HG02588 (cell line): ENCODE measurements around the gene NAPEPLD.
"Not testable (repeated sequence)": the region's sequence is repeated elsewhere in the genome, so short reads cannot be mapped to it uniquely, and the experiment has no call there.

Experiments
- ATAC-seq: cut with Tn5 transposase; IDR thresholded peaks from one replicate; pipeline ENCODE4 v1.9.1; 2021; ENCODE audit warnings: mild to moderate bottlenecking, moderate library complexity; ENCODE audit not compliant: unreplicated experiment

The NAPEPLD gene

DNA sequence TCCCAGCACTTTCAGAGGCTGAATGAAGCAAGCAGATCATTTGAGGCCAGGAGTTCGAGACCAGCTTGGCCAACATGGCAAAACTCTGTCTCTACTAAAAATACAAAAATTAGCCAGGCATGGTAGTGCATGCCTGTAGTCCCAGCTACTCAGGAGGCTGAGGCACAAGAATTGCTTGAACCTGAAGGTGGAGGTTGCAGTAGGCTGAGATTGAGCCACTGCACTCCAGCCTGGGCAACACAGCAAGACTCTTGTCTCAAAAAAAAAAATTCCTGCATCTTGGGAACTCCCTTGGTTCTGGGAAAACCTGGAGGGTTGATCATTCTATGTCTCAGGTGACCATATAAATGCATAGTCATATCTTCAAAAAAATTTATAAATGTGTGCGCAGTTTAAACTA is 4.1 kb downstream of the NAPEPLD start:
- ATAC-seq, result not testable (repeated sequence)

DNA sequence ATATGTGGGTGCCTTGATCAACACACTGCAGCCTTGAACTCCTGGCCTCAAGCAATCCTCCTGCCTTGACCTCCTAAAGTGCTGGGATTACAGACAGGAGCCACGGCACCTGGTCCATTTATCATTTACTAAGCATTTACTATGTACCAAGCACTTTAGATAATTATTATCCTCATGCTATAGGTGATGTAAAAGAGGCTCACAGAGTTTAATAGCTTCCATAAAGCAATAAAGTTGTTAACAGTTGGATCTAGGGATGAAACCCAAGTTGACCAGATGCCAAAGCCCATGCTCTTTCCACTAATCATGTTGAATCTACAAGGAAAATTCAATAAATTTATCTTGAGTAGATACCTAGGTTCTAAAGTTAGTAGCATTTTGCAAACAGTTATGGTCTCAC is 5.0 kb downstream of the NAPEPLD start:
- ATAC-seq, result no peak

DNA sequence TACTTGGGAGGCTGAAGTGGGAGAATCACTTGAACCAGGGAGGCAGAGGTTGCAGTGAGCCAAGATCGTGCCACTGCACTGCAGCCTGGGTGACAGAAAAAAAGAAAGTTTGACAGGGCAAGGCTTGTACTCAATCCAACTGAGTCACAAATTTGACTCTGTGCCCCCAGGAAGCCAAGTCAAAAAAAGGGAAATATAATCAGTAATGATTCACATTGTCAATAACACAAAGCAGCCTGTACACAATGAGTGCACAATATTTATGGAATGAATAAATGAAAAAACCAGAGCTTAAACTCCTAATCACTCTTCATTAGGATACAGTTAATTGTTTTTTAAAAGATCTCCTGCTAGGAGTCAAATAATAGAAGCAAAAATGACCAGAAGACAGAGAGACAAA is 6.4 kb downstream of the NAPEPLD start:
- no peak for ATAC-seq

DNA sequence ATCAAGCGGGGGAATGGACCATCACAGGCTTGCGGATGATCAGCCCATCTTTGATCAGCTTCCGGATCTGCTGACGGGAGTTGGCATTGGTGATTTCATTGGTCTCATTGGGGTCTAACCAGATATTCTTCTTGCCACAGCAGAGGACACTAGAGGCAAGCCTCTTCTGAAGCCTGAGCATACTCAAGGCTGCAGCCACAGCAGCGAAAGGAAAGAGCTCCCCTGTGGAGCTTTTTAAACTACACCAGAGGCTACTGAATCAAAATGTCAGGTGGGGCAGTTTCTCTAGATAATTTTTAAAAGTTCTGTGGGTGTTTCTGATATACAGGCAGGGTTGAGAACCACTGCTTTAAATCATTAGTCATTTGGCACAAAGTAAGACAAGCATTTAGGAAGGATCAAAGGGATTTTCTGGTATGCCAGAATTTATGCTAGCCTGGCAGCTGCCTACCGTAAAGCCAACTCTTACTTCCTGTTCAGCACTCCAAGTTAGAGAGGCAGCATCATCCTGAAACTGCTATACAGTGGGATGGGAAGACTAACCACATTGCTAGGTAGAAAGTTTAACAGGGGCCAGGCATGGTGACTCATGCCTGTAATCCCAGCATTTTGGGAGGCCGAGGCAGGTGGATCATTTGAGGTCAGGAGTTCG is 7.0 kb downstream of the NAPEPLD start:
- no peak for ATAC-seq

DNA sequence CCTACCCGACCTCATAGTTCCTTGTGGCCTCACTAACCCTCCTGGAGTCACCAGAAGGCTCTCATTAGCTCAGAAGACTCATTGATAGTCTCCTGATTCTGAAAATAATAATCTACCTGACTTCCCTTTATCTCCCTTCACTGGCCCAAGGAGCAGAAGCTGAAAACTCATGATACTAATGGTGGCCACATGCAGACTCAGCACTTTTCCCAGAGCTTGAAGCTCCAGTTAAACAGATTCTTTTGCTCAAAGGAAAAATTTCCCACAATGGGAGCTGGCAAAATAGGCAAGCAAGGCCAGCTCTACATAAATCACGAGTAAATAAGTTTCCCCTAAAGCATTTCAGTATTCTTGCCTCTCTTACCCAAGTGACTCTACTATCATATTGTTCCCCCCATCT is 8.2 kb downstream of the NAPEPLD start:
- ATAC-seq, result no peak

DNA sequence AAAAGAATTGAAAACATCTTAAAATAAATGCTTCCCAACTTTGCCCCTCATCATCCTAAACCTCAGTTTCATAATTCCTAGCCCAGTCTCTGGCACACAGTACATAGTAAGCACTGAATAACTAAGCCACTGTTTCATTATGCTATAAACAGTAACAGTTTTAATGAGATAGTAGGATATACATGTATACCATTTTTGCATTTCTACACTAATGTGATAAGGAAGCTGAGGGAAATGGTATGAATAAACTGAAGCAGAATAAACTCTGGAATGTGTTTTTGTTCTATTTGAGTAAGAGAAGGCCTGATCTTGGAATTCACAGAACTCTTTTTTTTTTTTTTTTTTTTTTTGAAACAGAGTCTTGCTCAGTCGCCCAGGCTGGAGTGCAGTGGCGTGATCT is 8.8 kb downstream of the NAPEPLD start:
- no peak for ATAC-seq

DNA sequence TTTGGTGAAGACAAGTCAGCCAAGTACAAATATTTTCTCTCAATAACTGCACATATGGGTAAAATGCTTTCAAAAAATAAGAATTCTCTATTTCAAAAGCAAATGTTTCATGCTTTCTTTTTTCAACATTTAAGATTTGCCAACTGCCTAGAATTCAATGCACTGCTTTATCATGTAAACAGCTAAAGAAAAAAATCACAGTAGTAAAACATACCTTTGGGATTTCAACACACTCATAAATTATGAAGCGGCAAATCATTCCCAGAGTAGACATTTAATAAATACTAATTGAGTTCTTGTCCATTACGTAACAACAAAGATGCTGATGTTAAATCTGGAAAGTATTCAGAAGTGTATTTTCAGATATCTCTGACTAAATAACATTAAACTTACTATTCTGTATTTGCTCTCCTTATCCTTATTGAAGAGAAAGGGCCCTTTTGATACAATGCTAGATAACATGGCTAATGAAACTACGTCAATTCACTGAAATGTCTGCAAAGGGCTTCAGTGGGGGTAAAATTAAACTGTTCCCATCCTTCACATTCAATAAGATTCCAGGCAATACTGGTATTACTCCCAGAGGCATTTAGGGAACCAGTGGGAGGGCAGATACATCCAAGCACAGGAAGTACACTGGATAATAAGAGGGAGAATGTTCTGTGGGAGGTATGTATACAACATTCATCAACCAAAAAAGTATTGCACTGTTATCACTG is 13.9 kb downstream of the NAPEPLD start:
- no peak for ATAC-seq

DNA sequence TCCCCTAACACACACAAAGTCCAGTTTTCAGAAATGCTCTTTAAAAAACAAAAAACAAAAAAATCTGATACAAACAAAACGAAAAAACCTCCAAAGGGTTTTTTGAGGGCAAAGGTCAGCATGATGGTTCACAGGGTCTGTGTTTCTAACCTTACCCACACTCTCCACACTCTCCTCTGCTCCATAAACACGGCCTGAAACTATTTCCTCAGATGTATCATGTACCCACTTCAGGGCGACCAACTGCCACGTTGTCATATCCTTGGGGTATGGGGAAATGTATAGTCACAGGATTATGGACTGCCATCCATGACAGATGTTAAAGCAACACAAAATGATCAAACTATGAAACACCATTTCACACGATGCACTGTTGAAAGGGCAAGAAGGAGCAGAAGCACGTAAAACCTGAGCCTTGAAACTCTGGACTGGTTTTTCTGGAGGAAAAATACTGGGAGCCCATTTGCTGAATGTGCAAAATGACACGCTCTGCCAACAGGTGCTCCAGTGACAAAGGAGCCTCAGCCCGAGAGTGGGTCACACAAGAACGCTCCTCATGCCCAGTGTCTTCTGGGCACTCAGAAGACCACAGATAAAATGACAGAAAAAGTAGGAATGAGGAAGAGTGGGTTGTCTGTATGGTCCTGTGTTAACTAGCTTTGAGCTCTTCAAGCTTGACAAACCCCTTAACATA is 15.8 kb downstream of the NAPEPLD start:
- ATAC-seq, result no peak

DNA sequence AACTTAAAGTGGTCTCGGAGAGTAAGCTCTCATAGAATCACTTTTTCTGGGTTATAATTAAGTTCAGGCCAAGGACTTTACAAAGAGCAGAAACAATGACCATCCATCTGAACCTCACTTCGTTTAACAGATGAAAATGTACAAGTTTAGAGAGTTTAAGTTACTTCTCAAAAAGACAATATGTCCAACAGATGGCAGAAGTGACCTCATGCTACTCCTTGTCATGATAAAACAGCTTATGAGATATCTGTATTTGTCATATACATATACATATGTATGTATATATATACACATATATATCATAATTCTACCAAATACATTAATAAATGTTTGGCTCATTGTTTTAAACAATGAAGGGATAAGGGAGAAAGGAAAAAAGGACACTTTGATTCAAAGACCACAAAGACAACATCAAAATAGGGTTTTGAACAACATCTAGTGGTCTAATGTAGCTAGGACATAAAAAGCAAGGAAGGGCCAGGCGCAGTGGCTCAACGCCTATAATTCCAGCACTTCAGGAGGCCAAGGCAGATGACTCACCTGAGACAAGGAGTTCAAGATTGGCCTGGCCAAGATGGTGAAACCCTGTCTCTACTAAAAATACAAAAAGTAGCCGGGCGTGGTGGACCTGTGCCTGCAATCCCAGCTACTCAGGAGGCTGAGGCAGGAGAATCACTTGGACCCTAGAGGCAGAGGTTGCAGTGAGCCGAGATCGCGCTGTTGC is 17.8 kb downstream of the NAPEPLD start:
- ATAC-seq, result no peak

DNA sequence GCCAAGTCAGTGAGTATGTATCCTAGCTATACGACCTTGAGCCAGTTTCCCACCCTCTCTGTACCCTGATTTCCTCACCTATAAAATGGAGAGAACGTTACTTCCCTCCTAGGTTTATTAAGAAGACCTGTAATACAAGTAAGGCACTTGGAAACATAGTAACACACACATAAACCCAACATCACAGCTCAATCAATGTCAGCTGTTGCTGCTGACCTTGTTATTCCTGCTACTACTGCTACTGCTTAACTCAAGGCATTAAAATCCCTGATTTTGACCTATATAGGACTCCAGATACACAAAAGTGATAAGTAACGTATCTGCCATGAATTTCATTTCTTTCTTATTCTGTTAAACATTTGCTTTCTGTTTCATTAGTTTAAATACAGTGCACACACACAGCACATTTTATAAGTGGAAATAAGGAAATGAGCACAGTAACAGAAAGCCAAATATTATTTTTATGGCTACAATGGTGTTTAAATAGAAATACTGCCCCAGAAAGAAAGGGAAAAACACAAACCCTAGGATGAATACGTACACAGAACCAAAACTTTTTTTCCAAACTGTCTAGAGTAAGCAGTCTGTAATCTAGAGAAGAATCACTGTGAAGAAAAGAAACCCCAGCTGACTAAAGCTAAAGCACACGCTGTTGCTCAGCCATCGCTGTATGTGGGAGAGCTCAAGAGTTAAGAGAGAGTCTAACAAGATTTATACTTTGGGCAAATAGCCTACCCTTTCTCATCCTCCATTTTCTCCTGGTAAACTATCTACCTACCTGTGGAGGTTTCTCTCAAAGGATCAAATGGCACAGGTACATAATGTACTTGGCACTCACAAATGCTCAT is 19.0 kb downstream of the NAPEPLD start:
- ATAC-seq, result no peak

DNA sequence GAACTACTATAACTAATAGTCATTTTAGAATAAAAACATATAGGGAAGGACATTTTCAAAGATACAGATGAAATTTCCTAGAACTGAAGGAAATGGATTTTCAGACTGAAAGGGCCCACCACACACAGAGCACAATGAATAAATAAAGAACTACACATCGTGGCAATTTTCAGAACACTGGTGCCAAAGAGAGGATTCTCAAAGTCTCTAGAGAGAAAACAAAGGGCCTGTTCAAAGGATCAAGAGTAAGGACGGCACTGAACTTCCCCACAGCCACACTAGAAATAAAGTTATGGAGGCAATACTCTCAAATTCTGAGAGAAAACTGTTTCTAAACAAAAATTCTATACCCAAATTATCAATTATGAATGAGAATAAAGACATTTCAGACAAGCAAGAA is 21.9 kb downstream of the NAPEPLD start:
- ATAC-seq, result no peak

DNA sequence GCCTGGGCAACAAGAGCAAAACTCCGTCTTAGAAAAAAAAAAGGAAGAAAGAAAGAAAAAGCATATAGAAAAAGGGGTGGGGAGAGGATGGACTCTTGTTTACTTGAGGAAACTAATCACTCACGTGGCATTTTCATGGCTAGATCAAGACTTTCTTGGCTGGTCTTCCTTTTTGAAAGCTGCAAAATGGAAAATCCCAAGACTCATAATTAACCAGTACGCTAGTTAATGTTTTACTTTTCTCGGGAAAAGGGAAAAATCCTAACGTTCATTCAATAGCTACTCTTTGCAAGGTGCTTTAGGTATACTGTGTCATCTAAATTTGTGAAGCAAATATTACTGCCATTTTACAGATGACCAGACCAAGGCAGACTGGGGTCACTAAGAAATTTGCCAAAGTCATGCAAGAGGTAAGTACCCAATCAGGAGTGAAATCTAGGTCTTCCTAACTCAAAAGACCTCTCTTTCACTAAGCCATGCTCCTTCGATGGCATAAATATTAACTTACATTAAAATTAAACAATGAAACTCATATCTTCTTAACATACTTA is 24.4 kb downstream of the NAPEPLD start:
- no peak for ATAC-seq

DNA sequence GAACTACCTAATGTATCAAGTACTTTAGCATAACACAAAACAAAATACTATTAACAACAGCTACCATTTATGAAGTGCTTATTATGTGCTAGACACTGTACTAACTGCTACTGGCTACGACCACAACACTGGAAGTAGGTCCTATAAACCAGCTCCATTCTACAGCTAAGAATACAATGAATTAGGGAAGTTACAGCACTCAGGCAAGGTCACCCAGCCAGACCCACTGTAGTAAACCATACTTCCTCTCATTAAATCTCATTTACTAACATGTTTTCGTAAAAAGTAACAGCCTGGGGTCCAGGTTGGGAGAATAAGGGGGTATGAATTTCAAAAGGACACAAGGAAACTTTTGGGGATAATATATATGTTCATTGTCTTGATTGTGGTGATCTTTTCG is 25.4 kb downstream of the NAPEPLD start:
- ATAC-seq, result no peak

DNA sequence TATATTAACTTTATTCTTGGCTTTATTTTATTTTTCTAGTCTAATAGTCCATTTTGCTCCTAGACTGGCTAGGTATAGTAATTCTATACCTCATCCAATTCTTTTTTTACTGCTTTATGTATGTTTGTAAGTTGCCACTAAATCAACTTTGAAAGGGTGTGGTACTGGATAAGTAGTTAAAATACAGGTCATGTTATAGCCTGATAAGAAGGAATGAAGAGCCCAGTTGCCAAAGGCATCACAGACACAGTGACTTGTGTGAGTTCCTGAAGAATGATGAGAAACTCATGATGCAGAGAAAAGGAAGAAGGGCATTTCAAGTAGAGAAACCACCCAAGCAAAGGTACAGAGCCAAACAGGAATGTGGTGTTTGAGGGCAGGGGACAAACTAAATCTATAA is 27.3 kb downstream of the NAPEPLD start:
- no peak for ATAC-seq

DNA sequence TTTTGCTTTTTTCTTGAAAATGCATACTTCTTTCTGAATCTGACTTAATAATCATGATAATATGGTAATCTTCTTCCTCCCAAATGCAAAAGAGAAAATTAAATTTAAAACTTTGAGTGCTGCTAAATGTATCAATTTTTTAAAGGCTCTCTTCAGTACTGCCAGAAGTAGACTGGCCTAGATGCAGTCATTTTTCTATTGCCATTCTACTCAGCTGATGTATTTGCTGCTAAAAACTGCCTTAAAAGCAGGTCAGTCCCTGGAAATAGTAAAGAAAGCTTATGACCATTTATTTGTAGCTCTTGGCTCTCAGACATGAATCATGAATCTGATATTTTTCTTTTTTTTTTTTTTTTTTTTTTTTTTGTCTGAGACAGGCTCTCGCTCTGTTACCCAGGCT is 28.5 kb downstream of the NAPEPLD start:
- no peak for ATAC-seq

DNA sequence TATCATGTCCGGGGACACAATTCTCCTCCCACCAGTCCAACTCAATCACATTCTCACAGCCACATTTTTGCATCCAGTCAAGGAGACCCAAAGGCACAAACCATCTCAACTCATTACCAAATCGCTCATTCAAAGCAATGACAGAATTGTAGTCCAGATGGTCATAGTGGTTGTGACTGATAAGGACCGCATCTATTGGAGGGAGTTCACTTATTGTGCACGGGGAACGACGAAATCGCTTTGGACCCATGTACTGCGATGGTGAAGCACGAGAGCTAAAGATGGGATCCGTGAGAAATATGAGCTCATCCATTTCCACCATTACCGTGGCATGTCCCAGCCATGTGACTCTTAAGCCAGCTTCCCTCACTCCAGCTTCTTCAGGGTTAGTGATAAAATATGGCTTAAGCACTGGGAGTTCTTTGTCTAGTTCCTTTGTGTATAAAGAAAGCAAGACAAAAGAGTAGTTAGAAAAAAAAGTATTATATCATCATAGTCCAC is 29.1 kb downstream of the NAPEPLD start:
- no peak for ATAC-seq

DNA sequence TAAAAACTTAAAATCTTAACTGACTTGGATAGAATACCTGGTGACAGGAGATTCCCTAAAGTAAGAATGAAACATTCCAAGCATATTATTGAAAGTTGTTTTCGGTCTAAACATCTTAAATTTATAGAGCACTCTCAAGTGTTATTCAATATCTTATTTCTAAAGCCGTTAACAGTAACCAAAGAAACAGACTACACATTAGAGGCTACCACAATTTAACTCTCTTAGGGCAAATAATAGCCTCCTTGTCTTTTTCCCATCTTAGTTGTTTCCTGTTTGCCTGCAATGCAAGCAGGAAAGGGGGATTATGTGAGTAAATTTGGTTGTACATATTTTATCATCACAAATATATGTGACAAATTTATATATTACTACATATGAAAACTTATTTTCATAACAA is 31.4 kb downstream of the NAPEPLD start:
- ATAC-seq, result no peak

DNA sequence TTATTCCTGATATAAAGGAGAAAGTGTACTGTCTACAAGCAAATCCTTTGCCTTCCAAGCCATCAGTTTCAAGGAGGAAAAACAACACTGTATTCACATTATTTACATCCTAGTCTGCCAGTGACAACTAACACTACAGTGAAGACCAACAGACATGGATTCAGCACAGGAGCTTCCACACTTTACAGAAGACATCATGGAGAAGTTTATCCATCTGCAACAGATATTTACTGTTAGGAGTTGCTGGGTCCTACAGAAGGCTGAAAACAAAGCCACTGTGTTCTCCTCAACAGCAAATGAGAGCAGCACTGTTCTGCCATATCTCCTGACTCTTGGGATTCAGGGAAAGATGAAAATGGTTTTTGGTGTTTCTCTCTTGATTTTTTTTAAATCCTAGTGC is 31.9 kb downstream of the NAPEPLD start:
- ATAC-seq, result no peak

DNA sequence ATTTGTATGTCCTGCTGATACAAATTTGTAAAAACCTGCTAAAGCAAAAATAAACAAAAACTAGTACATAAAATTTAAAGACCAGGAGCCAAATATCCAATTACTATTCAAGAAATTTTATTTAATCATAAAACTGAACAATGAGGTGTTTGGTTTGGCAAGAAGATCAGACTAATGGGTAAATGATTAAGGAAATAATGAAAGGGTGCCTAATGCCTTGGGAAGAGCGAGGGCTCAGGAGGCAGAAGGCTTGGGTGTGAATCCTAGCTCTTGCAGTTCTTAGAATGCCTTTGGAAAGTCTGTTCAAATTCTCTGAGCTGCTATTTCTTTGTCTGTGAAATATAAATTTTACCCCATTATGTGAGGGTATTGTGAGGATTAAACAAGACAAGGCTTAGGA is 32.4 kb downstream of the NAPEPLD start:
- ATAC-seq, result no peak

DNA sequence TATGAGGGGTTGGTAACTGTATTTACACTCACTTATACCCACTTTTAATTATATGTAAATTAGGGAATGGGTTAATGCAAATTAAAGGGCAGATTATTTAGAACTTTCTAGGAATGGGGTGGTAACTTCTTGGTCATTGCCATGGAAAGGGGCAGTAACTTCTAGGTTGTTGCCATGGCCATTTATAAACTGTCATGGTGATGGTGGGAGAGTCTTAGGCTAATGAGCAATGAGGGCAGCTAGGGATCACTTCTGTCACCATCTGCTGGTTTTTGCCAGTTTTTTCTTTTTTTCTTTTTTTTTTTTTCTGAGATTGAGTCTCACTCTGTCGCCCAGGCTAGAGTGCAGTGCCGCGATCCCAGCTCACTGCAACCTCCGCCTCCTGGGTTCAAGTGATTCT is 33.1 kb downstream of the NAPEPLD start:
- ATAC-seq, result no peak
